Stimulated activated naive CD8-positive, alpha-beta T cell treated with anti-CD3 and anti-CD28 coated beads, Interleukin-15, amount 100 ng/mL, for 72 hours (primary cell): ENCODE results near the gene ARPC5L.

ENCODE experiments used
- ATAC-seq: fragments of 150-1000 bp; cut with Tn5 transposase; 2 replicates; pipeline ENCODE4 v1.10.0; 2021; ENCODE audit warnings: mild to moderate bottlenecking, moderate library complexity
- DNase-seq, 2 donors: peaks; one replicate each; pipeline ENCODE4 v3.0.0; 2021 to 2022
- H3K27ac Mint-ChIP-seq, 2 donors: one replicate each; pipeline ENCODE4 v1.8.0; 2022; ENCODE audit warnings: mild to moderate bottlenecking in 2 of 2, mixed read lengths in 2 of 2, moderate library complexity in 2 of 2
- H3K27me3 Mint-ChIP-seq: one replicate; pipeline ENCODE4 v1.8.0; 2022; ENCODE audit warnings: mixed read lengths
- H3K4me1 Mint-ChIP-seq: one replicate; pipeline ENCODE4 v1.8.0; 2022; ENCODE audit warnings: mild to moderate bottlenecking, mixed read lengths
- H3K4me3 Mint-ChIP-seq, 2 donors: one replicate each; pipeline ENCODE4 v1.8.0; 2022; ENCODE audit warnings: mild to moderate bottlenecking in 2 of 2, mixed read lengths in 2 of 2, moderate library complexity in 1 of 2
- H3K9me3 Mint-ChIP-seq, 2 donors: one replicate each; pipeline ENCODE4 v1.8.0; 2022; ENCODE audit warnings: mixed read lengths in 2 of 2

Gene ARPC5L

DNA sequence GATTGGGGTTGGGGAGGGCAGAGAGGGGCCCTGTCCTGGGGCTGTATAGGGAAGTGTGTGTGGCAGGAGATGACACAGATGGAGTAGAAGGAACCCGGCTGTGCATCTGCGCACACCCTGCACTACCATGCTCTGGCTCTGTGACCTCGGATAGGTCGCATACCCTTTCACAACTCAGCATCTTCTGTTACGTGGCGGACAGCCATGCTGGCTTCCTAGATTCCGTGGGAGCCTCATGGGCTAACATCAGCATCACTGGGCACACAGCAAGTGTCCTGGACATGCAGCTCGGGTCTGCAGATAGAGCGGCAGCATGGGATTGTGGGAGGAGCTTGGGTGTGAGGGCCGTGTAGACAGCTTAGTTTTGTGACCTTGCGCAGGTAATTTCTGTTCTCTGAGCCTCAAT lies 9.2 kb downstream of the ARPC5L start:
- Mint-ChIP-seq H3K4me1 (peaks cover 77% of the 10 kb centered on the region), H3K4me3 (peak overlapping the region; percentile 92 to 99), H3K27me3 (no peaks in the 10 kb centered on the region), H3K27ac (peak overlapping the region; percentile 98 to 99), H3K9me3 (no peaks in the 10 kb centered on the region)
- ATAC-seq: no peak
- DNase-seq: no peak

DNA sequence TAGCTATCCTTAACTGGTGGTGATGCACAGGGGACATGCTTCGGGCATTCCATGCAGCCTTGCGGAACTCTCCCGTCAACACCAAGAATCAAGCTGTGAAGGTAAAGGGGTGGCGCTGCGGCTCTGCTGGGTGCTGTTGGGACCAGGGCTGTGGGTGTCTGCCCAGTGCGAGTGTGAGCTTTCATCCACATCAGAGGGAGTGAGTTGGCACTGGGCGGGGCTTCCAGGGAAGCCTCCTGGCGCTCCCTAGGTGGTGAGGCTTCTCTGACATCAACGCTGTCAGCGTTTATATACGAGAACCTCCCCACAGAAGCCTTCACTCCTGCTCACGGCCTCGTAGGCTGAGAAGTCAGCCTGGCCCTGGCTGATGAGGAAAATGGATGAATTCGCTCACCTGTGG lies 11.7 kb downstream of the ARPC5L start:
- no peak for ATAC-seq
- Mint-ChIP-seq H3K4me3 (peak overlapping the region; percentile 92 to 99), H3K27ac (peak overlapping the region in 1 of 2 donors; percentile 92), H3K9me3 (no peaks in the 10 kb centered on the region), H3K4me1 (peaks cover 63% of the 10 kb centered on the region), H3K27me3 (no peaks in the 10 kb centered on the region)
- no peak for DNase-seq

DNA sequence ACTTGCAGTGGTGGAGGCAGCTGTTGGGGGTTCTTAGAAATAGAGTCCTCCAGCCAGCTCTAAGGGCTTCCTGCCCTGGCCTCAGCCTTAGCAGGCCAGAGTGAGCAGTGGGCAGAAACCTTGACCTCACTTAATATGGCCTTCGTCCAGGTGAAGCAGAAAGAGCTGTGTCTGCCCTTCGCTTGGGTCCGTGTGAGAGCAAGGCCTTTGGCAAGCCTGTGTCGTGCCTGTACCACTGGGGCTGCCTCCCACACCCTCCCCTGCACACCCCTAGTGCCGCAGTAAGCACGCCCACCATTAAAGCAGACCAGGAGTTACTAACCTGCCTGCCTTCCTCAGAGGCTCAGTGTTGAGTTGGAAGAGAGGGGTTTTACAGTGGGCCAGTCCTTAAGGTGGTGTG lies 13.6 kb downstream of the ARPC5L start:
- Mint-ChIP-seq H3K4me1 (peaks cover 57% of the 10 kb centered on the region), H3K9me3 (no peaks in the 10 kb centered on the region), H3K27ac (peak overlapping the region in 1 of 2 donors; percentile 59), H3K4me3 (no peak overlapping the region), H3K27me3 (no peaks in the 10 kb centered on the region)
- DNase-seq: no peak
- no peak for ATAC-seq

DNA sequence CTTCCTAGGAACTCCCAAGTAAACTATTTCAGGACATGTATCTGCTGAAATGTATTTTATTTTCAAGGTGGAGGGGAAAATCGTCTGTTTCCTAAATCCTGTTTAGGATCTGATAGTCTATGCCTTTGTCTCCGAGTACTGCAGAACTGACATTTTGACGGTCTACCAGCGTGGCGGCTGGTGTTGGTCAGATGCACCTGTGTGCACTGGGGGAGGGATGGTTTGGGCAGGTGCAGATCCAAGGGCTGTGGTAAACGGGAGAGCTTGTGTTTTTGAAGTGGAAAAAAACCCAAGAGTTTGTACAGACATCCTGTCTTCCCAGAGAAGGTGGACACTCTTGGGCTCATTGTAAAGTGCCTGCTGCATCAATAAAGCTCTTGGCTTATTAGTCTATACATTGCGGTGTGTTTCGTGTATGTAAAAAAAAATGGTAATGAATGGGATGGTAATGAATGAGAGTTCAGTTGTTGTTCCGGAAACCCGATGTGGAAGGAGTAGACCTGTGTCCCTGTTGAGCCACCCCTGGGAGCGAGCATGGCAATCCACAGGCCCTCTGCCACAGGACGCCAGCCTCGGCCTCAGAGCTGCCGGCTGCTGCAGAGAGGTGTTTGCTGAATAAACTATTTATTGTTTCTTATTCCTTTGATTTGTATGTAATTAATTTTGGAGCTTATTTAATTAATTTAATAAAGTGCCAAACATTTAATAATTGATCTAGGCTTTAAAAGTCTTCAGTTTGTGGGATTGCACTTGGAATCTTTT lies 15.3 kb downstream of the ARPC5L start:
- no peak for ATAC-seq
- Mint-ChIP-seq H3K27ac (no peak overlapping the region), H3K27me3 (no peaks in the 10 kb centered on the region), H3K4me3 (no peak overlapping the region), H3K9me3 (no peaks in the 10 kb centered on the region), H3K4me1 (peaks cover 40% of the 10 kb centered on the region)
- DNase-seq: no peak

DNA sequence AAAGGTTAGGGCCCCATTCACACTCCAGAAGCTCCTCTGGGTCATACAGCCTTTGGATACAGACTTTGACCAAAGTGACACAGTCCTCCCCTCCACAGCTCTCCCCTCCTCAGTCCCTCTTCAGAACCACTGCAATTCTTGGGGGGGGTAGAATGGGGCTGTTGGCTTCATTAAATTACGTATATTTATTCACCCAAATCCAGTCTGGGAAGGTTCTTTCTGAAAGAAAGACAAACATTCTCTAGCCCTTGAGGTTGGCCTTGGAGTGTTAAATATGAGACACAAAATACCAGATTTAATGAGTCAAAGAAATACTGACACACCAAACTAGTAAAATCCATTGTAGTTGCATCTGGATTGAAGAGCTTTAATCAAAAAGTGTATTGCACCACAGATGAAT lies 16.1 kb downstream of the ARPC5L start:
- no peaks in the 10 kb centered on the region for H3K27me3 Mint-ChIP-seq

DNA sequence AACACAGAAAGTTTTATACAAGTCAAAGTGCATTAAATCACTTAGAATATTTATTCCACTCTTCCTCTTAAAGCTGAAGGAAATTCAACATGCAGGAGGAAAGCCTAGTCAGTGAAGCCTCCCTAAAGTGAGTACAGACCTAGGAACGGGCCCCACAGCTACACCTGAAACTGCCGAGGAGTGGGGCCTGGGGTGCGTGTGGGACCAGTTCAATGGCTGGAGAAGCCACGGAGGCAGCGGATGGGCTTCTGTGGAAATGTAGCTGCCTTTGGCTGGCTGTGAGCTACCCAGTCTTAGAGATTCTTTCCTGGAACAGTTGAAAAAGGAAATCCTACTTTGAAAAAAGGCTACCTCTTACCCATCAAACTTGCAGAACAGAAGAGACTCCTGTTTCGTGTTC lies 16.6 kb downstream of the ARPC5L start:
- DNase-seq (no peak), ATAC-seq (no peak)
- Mint-ChIP-seq H3K27me3 (no peaks in the 10 kb centered on the region), H3K27ac (peak overlapping the region in 1 of 2 donors; percentile 44), H3K4me3 (no peak overlapping the region), H3K9me3 (no peaks in the 10 kb centered on the region), H3K4me1 (peaks cover 27% of the 10 kb centered on the region)

More for the DNA sequence above, 16.1 kb downstream of the ARPC5L start:
- peaks cover 32% of the 10 kb centered on the region for H3K4me1 Mint-ChIP-seq
- no peaks in the 10 kb centered on the region for H3K9me3 Mint-ChIP-seq
- H3K4me3 Mint-ChIP-seq: no peak overlapping the region
- no peak overlapping the region for H3K27ac Mint-ChIP-seq
- ATAC-seq: no peak
- DNase-seq: no peak

DNA sequence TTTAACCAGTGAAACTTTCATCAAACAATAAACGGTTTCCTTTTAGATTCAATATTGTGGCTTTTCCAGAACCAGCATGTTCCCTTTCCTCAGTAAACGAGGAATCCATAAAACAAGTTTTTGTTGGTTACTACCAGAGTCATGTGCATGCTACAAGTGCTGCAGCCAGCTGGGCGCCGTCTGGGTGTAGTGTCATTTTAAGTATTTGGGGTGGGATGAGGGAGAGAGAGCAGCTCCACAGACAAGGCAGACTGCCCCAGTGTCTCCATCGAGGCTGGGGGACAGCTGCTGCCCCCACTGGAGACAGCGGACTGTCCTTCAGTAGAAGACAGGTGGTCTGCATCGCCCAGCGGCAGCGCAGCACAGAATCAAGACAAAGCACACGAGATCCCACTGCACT lies 17.3 kb downstream of the ARPC5L start:
- H3K4me3 Mint-ChIP-seq: no peak overlapping the region
- H3K27ac Mint-ChIP-seq: no peak overlapping the region
- ATAC-seq (no peak), DNase-seq (no peak)
- peaks cover 20% of the 10 kb centered on the region for H3K4me1 Mint-ChIP-seq
- H3K27me3 Mint-ChIP-seq: no peaks in the 10 kb centered on the region
- no peaks in the 10 kb centered on the region for H3K9me3 Mint-ChIP-seq

DNA sequence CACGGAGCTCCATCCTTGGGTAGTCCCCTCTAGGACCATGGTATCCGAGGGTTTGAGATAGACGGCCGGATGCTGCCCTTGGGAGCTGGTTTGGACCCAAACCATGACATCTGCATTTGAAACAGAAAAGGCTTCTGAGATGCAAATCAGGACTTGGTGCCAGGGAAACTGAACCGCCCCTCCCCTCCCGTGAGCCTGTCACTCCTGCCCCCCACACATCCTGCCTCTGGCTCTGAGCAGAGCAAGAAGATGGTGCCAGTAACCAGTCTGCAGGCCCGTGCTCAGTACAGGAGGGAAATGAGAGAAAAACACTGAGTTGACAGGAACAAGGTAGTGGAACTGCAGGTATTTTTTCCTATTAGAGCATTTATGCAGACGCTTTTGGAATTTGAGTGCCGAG lies 18.6 kb downstream of the ARPC5L start:
- ATAC-seq: no peak
- Mint-ChIP-seq H3K27ac (no peak overlapping the region), H3K4me1 (peaks cover 9% of the 10 kb centered on the region), H3K4me3 (no peak overlapping the region), H3K27me3 (no peaks in the 10 kb centered on the region), H3K9me3 (no peaks in the 10 kb centered on the region)
- DNase-seq: no peak

DNA sequence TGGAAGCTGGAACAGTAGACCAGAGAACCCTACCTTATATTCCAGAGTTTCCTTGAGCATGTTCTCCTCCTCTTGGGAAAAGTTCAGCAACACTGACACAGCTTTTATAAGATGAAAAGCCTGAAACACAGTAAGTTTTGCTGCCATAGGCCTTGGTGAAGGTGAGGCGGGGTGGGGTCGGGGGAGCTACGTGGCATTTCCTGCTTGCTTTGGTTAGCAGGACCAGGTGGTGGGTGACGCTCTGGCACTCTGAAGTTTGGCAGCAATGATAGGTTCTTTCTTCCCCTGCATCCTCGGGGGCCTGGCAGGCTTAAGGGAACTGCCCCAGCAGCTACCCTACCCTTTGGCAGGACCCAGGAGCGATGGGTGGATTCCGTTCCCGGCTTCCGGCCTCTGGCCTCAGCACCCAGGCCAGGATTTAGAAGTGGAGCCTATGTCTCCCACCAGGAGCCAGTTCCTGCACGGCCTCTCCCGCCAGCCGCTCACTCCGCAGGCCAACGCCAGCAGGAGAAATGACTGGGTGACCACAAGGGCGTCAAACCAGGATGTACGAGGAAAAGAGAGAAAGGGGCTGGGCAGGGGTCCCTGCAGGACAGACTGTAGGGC lies 19.3 kb downstream of the ARPC5L start:
- Mint-ChIP-seq H3K4me1 (peaks cover 6% of the 10 kb centered on the region), H3K27ac (no peak overlapping the region), H3K4me3 (no peak overlapping the region), H3K9me3 (no peaks in the 10 kb centered on the region), H3K27me3 (no peaks in the 10 kb centered on the region)
- ATAC-seq (no peak), DNase-seq (no peak)

DNA sequence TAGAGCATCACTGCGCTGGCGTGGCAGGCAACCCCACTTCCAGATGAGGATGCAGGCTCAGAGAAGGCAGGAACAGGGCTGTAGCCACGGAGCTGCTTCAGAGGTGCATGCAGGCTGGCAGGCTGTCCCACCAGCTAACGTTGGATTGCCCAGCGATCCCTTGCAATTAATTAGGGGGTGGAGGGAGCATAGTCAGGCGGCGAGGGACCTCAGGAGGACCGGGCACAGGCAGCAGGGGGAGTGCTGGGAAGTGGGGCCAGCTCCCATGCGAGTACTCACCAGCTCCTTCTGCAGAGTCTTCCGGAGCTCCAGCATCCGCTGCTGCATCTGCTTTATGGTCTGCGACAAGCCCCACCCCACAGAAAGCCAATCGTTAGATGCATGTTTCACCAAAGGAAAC lies 20.3 kb downstream of the ARPC5L start:
- Mint-ChIP-seq H3K4me3 (no peak overlapping the region), H3K4me1 (peaks cover under 1% of the 10 kb centered on the region), H3K27me3 (no peaks in the 10 kb centered on the region), H3K9me3 (no peaks in the 10 kb centered on the region), H3K27ac (no peak overlapping the region)
- DNase-seq (no peak), ATAC-seq (no peak)

DNA sequence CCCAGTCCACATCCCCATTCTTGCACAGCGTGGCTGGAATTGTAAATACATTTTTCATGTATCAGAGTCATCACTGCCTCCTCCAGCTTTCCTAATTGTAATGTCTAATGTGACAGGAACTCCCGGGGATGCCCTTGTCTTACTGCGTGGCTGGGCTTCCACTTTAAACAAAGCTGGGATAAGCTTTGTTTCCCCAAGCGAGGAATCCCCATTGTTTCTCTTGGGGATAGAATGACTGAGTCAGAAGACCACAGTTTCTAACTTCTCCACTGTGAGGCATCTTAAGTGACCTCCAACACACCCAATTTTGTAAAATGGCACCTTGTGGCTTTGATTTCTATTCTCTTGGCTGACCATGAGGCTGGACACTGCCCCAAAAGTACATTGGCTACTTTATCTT lies 22.4 kb downstream of the ARPC5L start:
- no peak for ATAC-seq
- no peaks in the 10 kb centered on the region for H3K9me3 Mint-ChIP-seq
- no peak overlapping the region for H3K4me3 Mint-ChIP-seq
- H3K27me3 Mint-ChIP-seq: no peaks in the 10 kb centered on the region
- DNase-seq: no peak
- no peaks in the 10 kb centered on the region for H3K4me1 Mint-ChIP-seq
- no peak overlapping the region for H3K27ac Mint-ChIP-seq

DNA sequence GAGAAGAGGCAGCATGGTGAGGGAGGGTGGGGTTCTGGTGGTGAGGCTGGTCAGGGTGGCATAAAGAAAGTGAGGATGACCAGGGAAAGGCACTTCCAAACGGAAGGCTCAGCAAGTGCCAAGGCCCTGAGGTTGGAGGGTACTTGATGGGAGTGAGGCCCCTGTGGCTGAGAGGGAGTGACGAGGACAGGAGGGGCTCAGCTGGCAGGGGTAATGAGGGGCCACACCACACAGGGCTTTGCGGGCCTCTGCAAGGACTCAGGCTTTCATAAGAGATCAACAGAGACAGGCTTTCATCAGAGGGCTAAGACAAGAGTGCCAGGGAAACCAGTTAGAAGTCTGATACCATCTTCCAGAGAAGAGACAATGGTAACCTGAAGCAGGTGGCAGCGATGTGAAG lies 23.6 kb downstream of the ARPC5L start:
- ATAC-seq: no peak
- no peak overlapping the region for H3K4me3 Mint-ChIP-seq
- H3K9me3 Mint-ChIP-seq: no peaks in the 10 kb centered on the region
- no peaks in the 10 kb centered on the region for H3K4me1 Mint-ChIP-seq
- no peak overlapping the region for H3K27ac Mint-ChIP-seq
- DNase-seq: no peak
- peaks cover 4% of the 10 kb centered on the region for H3K27me3 Mint-ChIP-seq

DNA sequence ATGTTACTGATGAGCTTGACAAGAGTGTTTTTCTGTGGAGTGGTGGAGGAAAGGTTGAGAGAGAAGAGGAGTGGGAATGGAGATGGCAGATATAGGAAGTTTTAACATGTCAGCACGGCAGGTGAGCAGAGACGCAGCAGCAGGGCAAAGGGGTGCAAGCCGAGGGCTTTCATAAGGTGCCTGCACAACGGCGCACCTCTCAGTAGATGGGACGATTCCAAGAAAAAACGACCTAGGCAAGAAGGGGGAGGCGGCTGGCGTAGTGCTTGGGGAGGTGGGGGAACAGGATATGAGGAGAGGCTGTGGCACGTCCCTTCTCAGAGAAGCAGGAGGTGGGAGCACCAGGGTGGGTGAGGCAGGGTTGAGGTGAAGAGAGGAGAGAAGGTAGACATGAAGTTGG lies 24.5 kb downstream of the ARPC5L start:
- no peaks in the 10 kb centered on the region for H3K4me1 Mint-ChIP-seq
- no peak overlapping the region for H3K4me3 Mint-ChIP-seq
- H3K27me3 Mint-ChIP-seq: peaks cover 7% of the 10 kb centered on the region
- ATAC-seq (no peak), DNase-seq (no peak)
- H3K27ac Mint-ChIP-seq: no peak overlapping the region
- no peaks in the 10 kb centered on the region for H3K9me3 Mint-ChIP-seq

DNA sequence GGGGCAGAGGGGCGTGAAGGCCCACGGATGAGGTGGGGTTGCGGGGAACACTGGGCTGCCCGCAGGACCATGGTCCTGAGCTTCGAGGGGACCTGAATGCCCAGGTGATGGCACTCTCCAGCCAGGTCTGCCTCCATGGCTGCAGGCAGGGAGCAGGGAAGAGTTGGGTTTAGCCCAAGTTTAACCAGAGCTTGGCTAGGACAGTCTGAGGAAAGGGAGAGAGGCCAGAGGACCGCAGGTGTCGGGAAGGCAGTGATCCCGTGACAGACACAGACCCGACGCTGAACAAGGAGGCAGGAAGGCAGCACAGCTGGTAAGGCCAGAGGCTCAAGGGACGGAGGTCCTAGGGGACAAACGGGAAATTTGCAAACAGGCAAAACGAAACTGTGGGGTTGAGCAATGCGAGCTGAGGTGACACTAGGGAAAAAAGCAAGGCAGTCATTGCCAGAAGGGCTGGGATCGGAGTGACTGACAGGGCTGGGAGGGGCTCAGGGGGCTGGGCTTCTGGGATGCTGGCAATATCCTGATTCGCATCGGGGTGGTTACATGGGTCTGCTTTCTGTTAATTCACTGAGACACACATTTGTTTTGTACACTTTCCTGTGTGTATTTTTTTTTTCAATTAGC lies 25.0 kb downstream of the ARPC5L start:
- no peak for DNase-seq
- Mint-ChIP-seq H3K4me3 (no peak overlapping the region), H3K27ac (no peak overlapping the region), H3K4me1 (no peaks in the 10 kb centered on the region), H3K27me3 (peaks cover 7% of the 10 kb centered on the region), H3K9me3 (no peaks in the 10 kb centered on the region)
- no peak for ATAC-seq

DNA sequence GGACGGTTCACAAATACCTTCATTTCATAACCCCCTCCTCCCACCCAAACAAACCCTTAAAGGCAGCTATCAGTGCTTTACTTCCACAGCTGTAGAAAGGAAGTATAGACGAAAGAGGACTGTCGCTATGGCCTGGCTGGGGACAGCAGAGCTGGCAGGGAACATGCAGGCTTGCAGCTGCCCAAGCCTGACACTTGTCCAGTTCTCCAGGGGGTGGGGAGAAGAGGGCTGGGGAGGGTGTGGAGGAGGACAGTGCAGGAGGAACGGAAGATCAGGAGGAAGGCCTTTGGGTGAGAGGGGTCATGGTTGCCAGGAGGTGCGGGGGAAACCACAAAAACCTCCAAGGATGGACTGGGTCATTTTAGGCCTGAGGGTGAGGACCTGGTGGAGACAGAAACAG lies 25.9 kb downstream of the ARPC5L start:
- Mint-ChIP-seq H3K4me1 (no peaks in the 10 kb centered on the region), H3K27me3 (peaks cover 7% of the 10 kb centered on the region), H3K27ac (no peak overlapping the region), H3K4me3 (no peak overlapping the region), H3K9me3 (no peaks in the 10 kb centered on the region)
- DNase-seq: no peak
- ATAC-seq: no peak

DNA sequence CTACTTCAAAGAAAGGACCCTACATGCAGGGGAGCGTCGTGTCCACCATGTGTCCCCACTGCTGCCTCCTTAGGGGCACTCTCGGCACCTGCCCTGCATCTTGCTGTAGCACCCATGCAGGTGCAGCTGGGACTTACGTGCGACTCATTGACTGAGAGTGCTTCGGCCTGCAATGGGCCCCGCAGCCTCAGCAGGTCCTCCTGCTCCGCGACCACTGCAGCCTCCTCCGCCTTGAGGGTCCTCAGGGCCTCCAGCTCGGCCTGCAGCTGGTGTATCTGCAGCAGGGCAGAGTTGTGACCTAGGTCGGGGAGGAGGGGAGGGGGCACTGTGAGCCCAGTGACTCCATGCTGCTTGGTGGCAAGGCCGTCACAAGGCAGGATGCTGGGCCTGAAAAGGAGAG lies 27.1 kb downstream of the ARPC5L start:
- H3K4me1 Mint-ChIP-seq: no peaks in the 10 kb centered on the region
- no peak overlapping the region for H3K4me3 Mint-ChIP-seq
- peaks cover 7% of the 10 kb centered on the region for H3K27me3 Mint-ChIP-seq
- no peak overlapping the region for H3K27ac Mint-ChIP-seq
- H3K9me3 Mint-ChIP-seq: no peaks in the 10 kb centered on the region
- ATAC-seq (no peak), DNase-seq (no peak)
